H1 (cell line): ENCODE data around the gene RPRML. TPM values are rescaled to one million over a fixed set of nuclear protein-coding genes. Genes with fewer than 3 reads are reported as not detected.

ENCODE experiments used
- CTCF ChIA-PET: fragments of 300-600 bp; sonication (Branson Sonifier 250); formaldehyde crosslinking; loops from one replicate; lab custom pipeline; 2021; ENCODE audit not compliant: partially characterized antibody; lab: Charles Lee
- POLR2A ChIA-PET: fragments of 300-600 bp; sonication (Branson Sonifier 250); formaldehyde crosslinking; loops from one replicate; lab custom pipeline; 2021; ENCODE audit warnings: inconsistent platforms; ENCODE audit not compliant: partially characterized antibody; lab: Charles Lee
- DNase-seq, 2 experiments: peaks; one replicate each; pipeline versions ENCODE4 v3.0.0 to v3.0.0-alpha.2; 2010 to 2022; ENCODE audit warnings: low spot score in 2 of 2, low read depth in 1 of 2, mixed read lengths in 1 of 2
- FAIRE-seq: peaks from 2 replicates; lab custom pipeline; 2011; peaks lifted over from hg19 to GRCh38; lab: Jason Lieb, UNC
- H2AFZ ChIP-seq: 2 replicates; pipeline ENCODE4 v1.8.1; 2012; ENCODE audit warnings: low read length, inconsistent platforms
- H2AK5ac ChIP-seq: 2 replicates; pipeline ENCODE4 v1.6.1; 2013; ENCODE audit warnings: low read depth, low read length
- H2BK120ac ChIP-seq: replicated peaks from 2 replicates; pipeline ENCODE3; 2013; ENCODE audit warnings: low read depth, low read length, inconsistent platforms
- H2BK12ac ChIP-seq: 2 replicates; pipeline ENCODE4 v1.6.1; 2013; ENCODE audit warnings: low read depth, low read length
- H2BK15ac ChIP-seq: 2 replicates; pipeline ENCODE4 v1.6.1; 2013; ENCODE audit warnings: low read length
- H2BK20ac ChIP-seq: 2 replicates; pipeline ENCODE4 v1.6.1; 2013; ENCODE audit warnings: low read length
- H2BK5ac ChIP-seq: 2 replicates; pipeline ENCODE4 v1.6.1; 2013; ENCODE audit warnings: low read depth, low read length
- H3K14ac ChIP-seq: 2 replicates; pipeline ENCODE4 v1.6.1; 2013; ENCODE audit warnings: inconsistent platforms; ENCODE audit not compliant: insufficient read length
- H3K18ac ChIP-seq: 2 replicates; pipeline ENCODE4 v1.6.1; 2013; ENCODE audit warnings: low read length; ENCODE audit errors: extremely low read depth
- H3K23ac ChIP-seq: 2 replicates; pipeline ENCODE4 v1.6.1; 2013; ENCODE audit warnings: inconsistent platforms; ENCODE audit not compliant: insufficient read length
- H3K23me2 ChIP-seq: 2 replicates; pipeline ENCODE4 v1.6.1; 2013; ENCODE audit warnings: low read depth, low read length
- H3K27ac ChIP-seq: 2 replicates; pipeline ENCODE4 v1.6.1; 2011; ENCODE audit warnings: low read depth, low read length, inconsistent platforms
- H3K27me3 ChIP-seq, 4 experiments: replicated peaks in 1 of 4; 1 replicate in 1 of 4; 2 replicates in 3 of 4; pipeline versions ENCODE4 v1.6.1 to v1.8.1; 2011 to 2013; ENCODE audit warnings: low read length in 3 of 4, mild to moderate bottlenecking in 3 of 4, inconsistent platforms in 2 of 4, mixed read lengths in 2 of 4, moderate library complexity in 1 of 4; ENCODE audit not compliant: control insufficient read depth in 3 of 4, insufficient read depth in 3 of 4; ENCODE audit errors: extremely low read depth in 1 of 4
- H3K36me3 ChIP-seq, 4 experiments: 2 replicates each; pipeline versions ENCODE4 v1.6.1 to v1.8.1; 2011 to 2013; ENCODE audit warnings: mild to moderate bottlenecking in 4 of 4, low read length in 3 of 4, moderate library complexity in 2 of 4, control low read depth in 1 of 4, inconsistent platforms in 1 of 4; ENCODE audit not compliant: insufficient read depth in 4 of 4, control insufficient read depth in 2 of 4
- H3K4ac ChIP-seq: replicated peaks from 2 replicates; pipeline ENCODE3; 2013; ENCODE audit warnings: low read length, low read depth, mixed read lengths, inconsistent platforms; ENCODE audit not compliant: insufficient read length
- H3K4me1 ChIP-seq, 4 experiments: replicated peaks in 1 of 4; 1 replicate in 1 of 4; 2 replicates in 3 of 4; pipeline versions ENCODE4 v1.6.1 to v1.8.1; 2011 to 2013; ENCODE audit warnings: low read length in 3 of 4, inconsistent platforms in 2 of 4, mixed read lengths in 1 of 4; ENCODE audit not compliant: insufficient read depth in 4 of 4, control insufficient read depth in 3 of 4
- H3K4me2 ChIP-seq, 2 experiments: 2 replicates each; pipeline versions ENCODE4 v1.6.1 to v1.8.1; 2011 to 2013; ENCODE audit warnings: low read depth in 2 of 2, low read length in 2 of 2, control low read depth in 1 of 2, inconsistent platforms in 1 of 2, mild to moderate bottlenecking in 1 of 2; ENCODE audit not compliant: insufficient read depth in 1 of 2
- H3K4me3 ChIP-seq, 4 experiments: fragments of 200-600, 300-600 bp in 1 of 4; sonication (generic), shearing (Covaris generic), sonication (Bioruptor Twin) in 1 of 4; 2 replicates each; pipeline versions ENCODE4 v1.5.1 to v1.8.1; 2011 to 2016; ENCODE audit warnings: low read length in 4 of 4, low read depth in 3 of 4, control low read depth in 2 of 4, inconsistent platforms in 2 of 4, mild to moderate bottlenecking in 2 of 4, mixed read lengths in 1 of 4, moderate library complexity in 1 of 4; ENCODE audit not compliant: insufficient read depth in 2 of 4; ENCODE audit errors: extremely low read depth in 1 of 4
- H3K56ac ChIP-seq: replicated peaks from 2 replicates; pipeline ENCODE3; 2013; ENCODE audit warnings: low read depth, mild to moderate bottlenecking, mixed read lengths, low read length, inconsistent platforms; ENCODE audit not compliant: insufficient read length
- H3K79me1 ChIP-seq: 2 replicates; pipeline ENCODE4 v1.6.1; 2013; ENCODE audit warnings: low read depth, low read length, control low read depth
- H3K79me2 ChIP-seq, 2 experiments: 2 replicates each; pipeline versions ENCODE4 v1.6.1 to v1.8.1; 2012 to 2013; ENCODE audit warnings: low read length in 2 of 2, mild to moderate bottlenecking in 2 of 2, inconsistent platforms in 1 of 2; ENCODE audit not compliant: insufficient read depth in 2 of 2, control insufficient read depth in 1 of 2
- H3K9ac ChIP-seq, 4 experiments: replicated peaks in 1 of 4; 1 replicate in 1 of 4; 2 replicates in 3 of 4; pipeline versions ENCODE4 v1.6.1 to v1.8.1; 2011 to 2013; ENCODE audit warnings: low read depth in 3 of 4, low read length in 3 of 4, control low read depth in 2 of 4, mild to moderate bottlenecking in 2 of 4, moderate library complexity in 2 of 4, inconsistent platforms in 1 of 4; ENCODE audit errors: extremely low read depth in 1 of 4
- H3K9me3 ChIP-seq, 2 experiments: 2 replicates each; pipeline versions ENCODE4 v1.6.1 to v1.8.1; 2012 to 2013; ENCODE audit warnings: mild to moderate bottlenecking in 2 of 2, moderate library complexity in 2 of 2, control low read depth in 1 of 2, inconsistent platforms in 1 of 2, low read depth in 1 of 2, low read length in 1 of 2, mixed read lengths in 1 of 2; ENCODE audit not compliant: insufficient read depth in 2 of 2
- H4K20me1 ChIP-seq, 2 experiments: replicated peaks in 1 of 2; 2 replicates each; pipeline versions ENCODE3 to v1.8.1; 2011 to 2013; ENCODE audit warnings: inconsistent platforms in 2 of 2, low read length in 2 of 2, mild to moderate bottlenecking in 1 of 2; ENCODE audit not compliant: insufficient read depth in 2 of 2, control insufficient read depth in 1 of 2
- H4K5ac ChIP-seq: 2 replicates; pipeline ENCODE4 v1.6.1; 2013; ENCODE audit warnings: low read length, low read depth, mixed read lengths, inconsistent platforms; ENCODE audit not compliant: insufficient read length
- H4K8ac ChIP-seq: 2 replicates; pipeline ENCODE4 v1.8.0; 2013; ENCODE audit warnings: mild to moderate bottlenecking, moderate library complexity, low read length, inconsistent platforms; ENCODE audit not compliant: insufficient read depth; ENCODE audit errors: extremely low read depth
- H4K91ac ChIP-seq: replicated peaks from 2 replicates; pipeline ENCODE3; 2013; ENCODE audit warnings: low read length, mixed read lengths, inconsistent platforms; ENCODE audit not compliant: insufficient read length
- RNF2 ChIP-seq: fragments of 200-900, 300-1000 bp; sonication (generic); IDR thresholded peaks from 2 replicates; pipeline ENCODE4 v1.7.1; 2016; ENCODE audit warnings: borderline replicate concordance, low read depth, mild to moderate bottlenecking, antibody characterized with exemption, low read length; ENCODE audit not compliant: poor library complexity, severe bottlenecking; ENCODE audit errors: missing control alignments
- SAP30 ChIP-seq: fragments of 300-600 bp; sonication (generic); IDR thresholded peaks from 2 replicates; pipeline ENCODE4 v1.7.1; 2012; ENCODE audit warnings: low read length, moderate library complexity, mild to moderate bottlenecking, inconsistent platforms; ENCODE audit not compliant: insufficient read depth, insufficient replicate concordance
- SP1 ChIP-seq: IDR thresholded peaks from 2 replicates; pipeline ENCODE4 v1.6.1; 2011; ENCODE audit warnings: low read depth, low read length
- TCF12 ChIP-seq: IDR thresholded peaks from 2 replicates; pipeline ENCODE4 v1.6.1; 2011; ENCODE audit warnings: low read depth, mild to moderate bottlenecking, low read length
- USF2 ChIP-seq: IDR thresholded peaks from 2 replicates; pipeline ENCODE4 v1.6.1; 2011; ENCODE audit warnings: low read length, improper control_type of control experiment
- ZNF274 ChIP-seq: IDR thresholded peaks from 2 replicates; pipeline ENCODE4 v1.7.0; 2012; ENCODE audit warnings: low read length, borderline replicate concordance; ENCODE audit errors: extremely low read depth
- WGBS, 2 experiments: shearing (Covaris generic) in 1 of 2; methylation state at CpG; one replicate each; pipeline versions ENCODE4 v1.1.6 to v1.1.7; 2013 to 2015; ENCODE audit warnings: low lambda C conversion rate in 2 of 2, mixed read lengths in 2 of 2, inconsistent platforms in 1 of 2, low coverage in 1 of 2, missing lambda C conversion rate in 1 of 2; ENCODE audit not compliant: insufficient replicate concordance in 2 of 2, insufficient coverage in 1 of 2, insufficient read length in 1 of 2; ENCODE audit errors: extremely low coverage in 1 of 2, missing lambda C conversion rate in 1 of 2; 5-methylcytosine and 5-hydroxymethylcytosine counted together
- polyA plus RNA-seq, 7 experiments: library from polyadenylated mRNA; depleted of rRNA in 3 of 7; stranded (reverse) in 5 of 7; unstranded in 2 of 7; fragments of >200 nt in 5 of 7; fragments of 200-250 nt in 2 of 7; gene quantifications; 1 replicate in 5 of 7; 2 replicates in 1 of 7; 4 replicates in 1 of 7; pipeline versions ENCODE4 v1.2.1 to v1.2.3, GENCODE V29; 2011 to 2013; ENCODE audit warnings: missing spikeins in 2 of 7, mixed read lengths in 2 of 7
- total RNA-seq: library from RNA; stranded (reverse); fragmentation: NEBNext Ultra II Directional; extraction: Animal tissue kit (Norgen Biotek cat#: 25700); gene quantifications from 2 replicates; pipeline ENCODE4 v1.2.1, GENCODE V29; 2021

Gene RPRML
- total and polyA plus RNA-seq, 2 of the 8 experiments (the other 6 are each of a cell fraction or from before 2014, with no cell fraction given), result 3.5 to 5.5 TPM

- H2BK15ac ChIP-seq, result no peak overlapping the region
- no peak overlapping the region for H2BK20ac ChIP-seq
- no peak overlapping the region for H3K4ac ChIP-seq
- no peak overlapping the region for H3K27ac ChIP-seq
- peaks cover 15% of the 10 kb centered on the region for H3K79me1 ChIP-seq
- H3K9ac ChIP-seq, result no peak overlapping the region
- no peak overlapping the region for H4K91ac ChIP-seq
- no peak for TF ChIP-seq SP1
- no peak for TF ChIP-seq TCF12
- TF ChIP-seq SAP30, result no peak
- TF ChIP-seq ZNF274, result no peak
- TF ChIP-seq USF2, result no peak
- TF ChIP-seq RNF2, result no peak
- H3K18ac ChIP-seq, result no peak overlapping the region
- peaks cover 0 to 29% of the 10 kb centered on the region in 2 experiments; a peak in 2 of 4 replicates for H3K79me2 ChIP-seq
- no peak overlapping the region for H2BK5ac ChIP-seq
- no peak overlapping the region for H4K5ac ChIP-seq
- H2AK5ac ChIP-seq, result no peak overlapping the region
- H2BK120ac ChIP-seq, result no peak overlapping the region
- H3K4me1 ChIP-seq, result no peaks in the 10 kb centered on the region
- H3K4me2 ChIP-seq, result no peak overlapping the region
- no peaks in the 10 kb centered on the region for H3K9me3 ChIP-seq
- no peaks in the 10 kb centered on the region; a peak in 1 of 7 replicates for H3K27me3 ChIP-seq
- H3K14ac ChIP-seq, result no peak overlapping the region
- H3K56ac ChIP-seq, result no peak overlapping the region
- 87% methylated on average over 4 of the region's 4 CpGs; no CpG with 5 or more reads in 1 of the 2 experiments for WGBS, 2 experiments
- H3K4me3 ChIP-seq, result no peak overlapping the region
- peaks cover 6 to 10% of the 10 kb centered on the region in 2 experiments for H4K20me1 ChIP-seq
- ChIA-PET CTCF (interaction anchor here (3.5 kb wide), 1 partner anchor 12 kb away, joined by 17 read pairs; no protein-coding TSS in a partner anchor), POLR2A (no interaction called here)
- no peak overlapping the region for H4K8ac ChIP-seq
- no peaks in the 10 kb centered on the region for H3K23me2 ChIP-seq
- FAIRE-seq (no peak), DNase-seq (no peak)
- H3K36me3 ChIP-seq, result peaks cover 26 to 71% (median 51%) of the 10 kb centered on the region in 4 experiments
- H2AFZ ChIP-seq, result no peak overlapping the region
- no peak overlapping the region for H3K23ac ChIP-seq
- no peak overlapping the region for H2BK12ac ChIP-seq
These were observed 47.5 kb downstream of the RPRML start for GRCh38 chr17:46931596-46931995.
